Ascending aorta (tissue), 2 donors: ENCODE measurements around the gene GMEB2. TPM values are rescaled to one million over a fixed set of nuclear protein-coding genes. Genes with fewer than 3 reads are reported as not detected.

Experiments
- DNase-seq, 2 donors: peaks; one replicate each; pipeline ENCODE4 v3.0.0-alpha.2; 2019; ENCODE audit warnings: low spot score in 2 of 2
- H3K27ac ChIP-seq, 2 donors: fragments of 200-600 bp; sonication (generic); one replicate each; pipeline ENCODE4 v1.5.1; 2016 to 2017; ENCODE audit warnings: mild to moderate bottlenecking in 1 of 2
- H3K27me3 ChIP-seq: fragments of 200-600 bp; sonication (generic); one replicate; pipeline ENCODE4 v1.5.1; 2017
- H3K36me3 ChIP-seq, 2 donors: fragments of 200-600 bp; sonication (generic); one replicate each; pipeline ENCODE4 v1.5.1; 2016
- H3K4me1 ChIP-seq, 2 donors: fragments of 200-600 bp; sonication (generic); one replicate each; pipeline ENCODE4 v1.5.1; 2016 to 2017; ENCODE audit warnings: mild to moderate bottlenecking in 1 of 2
- H3K4me3 ChIP-seq, 2 donors: fragments of 200-600 bp; sonication (generic); one replicate each; pipeline ENCODE4 v1.5.1; 2016 to 2017; ENCODE audit warnings: mild to moderate bottlenecking in 1 of 2
- H3K9me3 ChIP-seq, 2 donors: fragments of 200-600 bp; sonication (generic); one replicate each; pipeline ENCODE4 v1.5.1; 2016
- CTCF ChIP-seq, 3 experiments: fragments of 200-600 bp in 2 of 3; fragments of 450-650 bp in 1 of 3; sonication (generic) in 2 of 3; IDR thresholded peaks; one replicate each; pipeline ENCODE4 v1.5.1; 2016 to 2019; ENCODE audit warnings: antibody characterized with exemption in 3 of 3, mild to moderate bottlenecking in 1 of 3, moderate library complexity in 1 of 3
- intact Hi-C: fragments of 100-400 bp; cut with DNase I; formaldehyde crosslinking; loops from one replicate; pipeline ENCODE4 v1.15.1; 2023
- total RNA-seq: library from RNA; depleted of rRNA; stranded (reverse); fragments of >200 nt; gene quantifications from one replicate; pipeline ENCODE4 v1.1.0, GENCODE V29; 2016

GMEB2 gene
- total RNA-seq, 1 donor from 2014 or later, result 14.0 TPM

GRCh38 chr20:63544241-63544957 is 82.5 kb downstream of the GMEB2 start:
- no peaks in the 10 kb centered on the region for H3K4me1 ChIP-seq
- no peaks in the 10 kb centered on the region for H3K27me3 ChIP-seq
- H3K36me3 ChIP-seq, result no peaks in the 10 kb centered on the region
- no peak overlapping the region for H3K27ac ChIP-seq
- DNase-seq, result no peak
- H3K4me3 ChIP-seq, result no peak overlapping the region
- no peak for TF ChIP-seq CTCF (IDR thresholded peaks at IDR 0.05)
- no peaks in the 10 kb centered on the region for H3K9me3 ChIP-seq
- intact Hi-C loops, result no loop called here

- no peaks in the 10 kb centered on the region for H3K9me3 ChIP-seq
- TF ChIP-seq CTCF (IDR thresholded peaks at IDR 0.05), result no peak
- DNase-seq, result no peak
- no peaks in the 10 kb centered on the region for H3K36me3 ChIP-seq
- H3K4me1 ChIP-seq, result no peaks in the 10 kb centered on the region
- H3K4me3 ChIP-seq, result no peak overlapping the region
- no peaks in the 10 kb centered on the region for H3K27me3 ChIP-seq
- intact Hi-C loops, result no loop called here
- H3K27ac ChIP-seq, result no peak overlapping the region
These were observed 83.2 kb downstream of the GMEB2 start for GRCh38 chr20:63543733-63544132.

- H3K27ac ChIP-seq, result no peak overlapping the region
- intact Hi-C loops, result no loop called here
- no peaks in the 10 kb centered on the region for H3K4me1 ChIP-seq
- no peaks in the 10 kb centered on the region for H3K9me3 ChIP-seq
- no peaks in the 10 kb centered on the region for H3K36me3 ChIP-seq
- no peaks in the 10 kb centered on the region for H3K27me3 ChIP-seq
- H3K4me3 ChIP-seq, result no peak overlapping the region
- no peak for DNase-seq
- TF ChIP-seq CTCF (IDR thresholded peaks at IDR 0.05), result no peak
These were observed 83.8 kb downstream of the GMEB2 start for GRCh38 chr20:63543131-63543530.

GRCh38 chr20:63542696-63543095 is 84.2 kb downstream of the GMEB2 start:
- no peaks in the 10 kb centered on the region for H3K36me3 ChIP-seq

GRCh38 chr20:63542031-63542559 is 84.8 kb downstream of the GMEB2 start:
- intact Hi-C loops, result no loop called here
- TF ChIP-seq CTCF (IDR thresholded peaks at IDR 0.05), result no peak

More at GRCh38 chr20:63542696-63543095, 84.2 kb downstream of the GMEB2 start:
- intact Hi-C loops, result no loop called here
- H3K9me3 ChIP-seq, result no peaks in the 10 kb centered on the region
- no peak for DNase-seq
- no peaks in the 10 kb centered on the region for H3K27me3 ChIP-seq
- no peaks in the 10 kb centered on the region for H3K4me1 ChIP-seq
- no peak overlapping the region for H3K27ac ChIP-seq
- no peak overlapping the region for H3K4me3 ChIP-seq
- TF ChIP-seq CTCF (IDR thresholded peaks at IDR 0.05), result no peak

More at GRCh38 chr20:63542031-63542559, 84.8 kb downstream of the GMEB2 start:
- Histone ChIP-seq H3K27ac (no peak overlapping the region), H3K36me3 (no peaks in the 10 kb centered on the region), H3K4me3 (no peak overlapping the region), H3K4me1 (no peaks in the 10 kb centered on the region), H3K27me3 (no peaks in the 10 kb centered on the region), H3K9me3 (no peaks in the 10 kb centered on the region)
- no peak for DNase-seq
